Measurements from ENCODE around the gene SIGLEC1. TPM values are rescaled to one million over a fixed set of nuclear protein-coding genes. Genes with fewer than 3 reads are reported as not detected.

SIGLEC1 gene
- total RNA-seq, 1 donor from 2014 or later: not detected

DNA sequence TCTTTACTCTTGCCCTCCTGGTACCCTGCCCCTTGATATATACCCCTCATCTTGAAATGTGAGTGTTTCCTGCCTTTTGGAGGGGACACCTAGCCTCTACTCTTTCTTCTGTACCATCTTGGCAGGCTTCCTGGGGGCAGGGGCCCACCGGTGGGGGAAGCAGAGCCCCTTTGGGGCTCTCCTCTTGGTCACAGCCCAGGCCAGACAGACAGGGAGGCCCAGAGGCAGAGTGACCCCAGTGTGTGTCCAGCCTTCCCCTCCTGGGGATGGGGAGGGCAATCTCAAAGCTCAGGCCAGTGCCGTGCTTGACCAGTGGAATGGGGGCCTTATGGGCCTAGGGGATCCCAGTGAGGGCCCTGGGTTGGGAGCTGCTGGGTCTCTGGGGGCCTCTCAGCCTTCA lies 34.2 kb downstream of the SIGLEC1 start:
- Mint-ChIP-seq H3K4me3 (ENCODE audit: unreplicated experiment) (no peak overlapping the region), H3K9me3 (ENCODE audit: unreplicated experiment) (no peaks in the 10 kb centered on the region), H3K4me1 (ENCODE audit: low read depth, unreplicated experiment) (peaks cover 13% of the 10 kb centered on the region), H3K36me3 (ENCODE audit: low read depth, unreplicated experiment) (no peaks in the 10 kb centered on the region), H3K27me3 (ENCODE audit: low read depth, unreplicated experiment) (peaks cover 28% of the 10 kb centered on the region), H3K27ac (ENCODE audit: unreplicated experiment) (no peak overlapping the region)
- Histone ChIP-seq H3K27ac (ENCODE audit: low read depth, low read length) (no peak overlapping the region), H3K36me3 (ENCODE audit: insufficient read depth, low read length) (no peaks in the 10 kb centered on the region), H3K4me3 (ENCODE audit: insufficient read depth, low read depth, low read length) (no peak overlapping the region), H3K4me1 (ENCODE audit: insufficient read depth, low read length) (peaks cover 33% of the 10 kb centered on the region), H3K79me2 (ENCODE audit: insufficient read depth, low read length) (no peaks in the 10 kb centered on the region), H2AFZ (ENCODE audit: low read depth, low read length) (no peak overlapping the region), H3K4me2 (ENCODE audit: low read length) (no peak overlapping the region), H3K27me3 (ENCODE audit: insufficient read depth, low read length) (peaks cover 23% of the 10 kb centered on the region), H4K20me1 (ENCODE audit: insufficient read depth, low read length) (no peaks in the 10 kb centered on the region), H3K9ac (ENCODE audit: low read length) (no peak overlapping the region), H3K9me3 (ENCODE audit: insufficient read depth, low read depth, low read length) (no peaks in the 10 kb centered on the region)
- TF ChIP-seq EZH2 (IDR thresholded peaks at IDR 0.05; ENCODE audit: insufficient read depth, low read length): no peak
- TF ChIP-seq, protein P1, sequence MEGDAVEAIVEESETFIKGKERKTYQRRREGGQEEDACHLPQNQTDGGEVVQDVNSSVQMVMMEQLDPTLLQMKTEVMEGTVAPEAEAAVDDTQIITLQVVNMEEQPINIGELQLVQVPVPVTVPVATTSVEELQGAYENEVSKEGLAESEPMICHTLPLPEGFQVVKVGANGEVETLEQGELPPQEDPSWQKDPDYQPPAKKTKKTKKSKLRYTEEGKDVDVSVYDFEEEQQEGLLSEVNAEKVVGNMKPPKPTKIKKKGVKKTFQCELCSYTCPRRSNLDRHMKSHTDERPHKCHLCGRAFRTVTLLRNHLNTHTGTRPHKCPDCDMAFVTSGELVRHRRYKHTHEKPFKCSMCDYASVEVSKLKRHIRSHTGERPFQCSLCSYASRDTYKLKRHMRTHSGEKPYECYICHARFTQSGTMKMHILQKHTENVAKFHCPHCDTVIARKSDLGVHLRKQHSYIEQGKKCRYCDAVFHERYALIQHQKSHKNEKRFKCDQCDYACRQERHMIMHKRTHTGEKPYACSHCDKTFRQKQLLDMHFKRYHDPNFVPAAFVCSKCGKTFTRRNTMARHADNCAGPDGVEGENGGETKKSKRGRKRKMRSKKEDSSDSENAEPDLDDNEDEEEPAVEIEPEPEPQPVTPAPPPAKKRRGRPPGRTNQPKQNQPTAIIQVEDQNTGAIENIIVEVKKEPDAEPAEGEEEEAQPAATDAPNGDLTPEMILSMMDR (IDR thresholded peaks at IDR 0.05; ENCODE audit: insufficient read depth, low read depth, low read length): no peak
- no peak for FAIRE-seq
- DNase-seq (ENCODE audit: low read depth): no peak

DNA sequence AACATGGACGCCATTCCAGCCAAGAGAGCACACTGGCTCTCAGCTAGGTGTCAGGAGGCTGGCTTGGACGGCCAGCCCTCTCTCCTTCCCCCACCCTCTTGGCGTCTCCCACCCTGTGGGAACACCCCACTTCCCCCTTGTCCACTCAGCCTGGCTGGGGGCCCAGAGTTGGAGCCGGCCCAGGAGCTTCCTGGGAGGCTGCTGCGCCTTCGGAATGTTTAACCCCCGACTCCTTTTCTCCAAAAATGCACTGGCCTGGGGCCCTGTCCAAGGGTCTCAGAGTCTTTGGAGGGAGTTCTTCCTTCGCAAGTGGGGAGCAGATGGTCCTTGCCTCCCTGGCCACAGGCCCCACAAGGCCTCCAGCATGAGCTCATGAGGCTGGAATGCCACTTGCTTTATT lies 34.7 kb downstream of the SIGLEC1 start:
- DNase-seq (ENCODE audit: low read depth) (peak; percentile 28), FAIRE-seq (no peak)
- no peak overlapping the region for H3K4me3 ChIP-seq (ENCODE audit: insufficient read depth, low read depth, low read length)
- H4K20me1 ChIP-seq (ENCODE audit: insufficient read depth, low read length): no peaks in the 10 kb centered on the region
- no peak overlapping the region for H3K27ac ChIP-seq (ENCODE audit: low read depth, low read length)
- H3K27ac Mint-ChIP-seq (ENCODE audit: unreplicated experiment): no peak overlapping the region
- peaks cover 29% of the 10 kb centered on the region for H3K27me3 Mint-ChIP-seq (ENCODE audit: low read depth, unreplicated experiment)
- no peaks in the 10 kb centered on the region for H3K9me3 ChIP-seq (ENCODE audit: insufficient read depth, low read depth, low read length)
- peaks cover 13% of the 10 kb centered on the region for H3K4me1 Mint-ChIP-seq (ENCODE audit: low read depth, unreplicated experiment)
- H3K4me1 ChIP-seq (ENCODE audit: insufficient read depth, low read length): peaks cover 33% of the 10 kb centered on the region
- no peaks in the 10 kb centered on the region for H3K36me3 ChIP-seq (ENCODE audit: insufficient read depth, low read length)
- H3K4me3 Mint-ChIP-seq (ENCODE audit: unreplicated experiment): no peak overlapping the region
- no peak overlapping the region for H3K9ac ChIP-seq (ENCODE audit: low read length)
- H3K9me3 Mint-ChIP-seq (ENCODE audit: unreplicated experiment): no peaks in the 10 kb centered on the region
- TF ChIP-seq EZH2 (IDR thresholded peaks at IDR 0.05; ENCODE audit: insufficient read depth, low read length): no peak
- TF ChIP-seq, protein P1 (IDR thresholded peaks at IDR 0.05; ENCODE audit: insufficient read depth, low read depth, low read length): no peak
- peaks cover 27% of the 10 kb centered on the region for H3K27me3 ChIP-seq (ENCODE audit: insufficient read depth, low read length)
- no peak overlapping the region for H3K4me2 ChIP-seq (ENCODE audit: low read length)
- H3K79me2 ChIP-seq (ENCODE audit: insufficient read depth, low read length): no peaks in the 10 kb centered on the region
- no peak overlapping the region for H2AFZ ChIP-seq (ENCODE audit: low read depth, low read length)
- no peaks in the 10 kb centered on the region for H3K36me3 Mint-ChIP-seq (ENCODE audit: low read depth, unreplicated experiment)

DNA sequence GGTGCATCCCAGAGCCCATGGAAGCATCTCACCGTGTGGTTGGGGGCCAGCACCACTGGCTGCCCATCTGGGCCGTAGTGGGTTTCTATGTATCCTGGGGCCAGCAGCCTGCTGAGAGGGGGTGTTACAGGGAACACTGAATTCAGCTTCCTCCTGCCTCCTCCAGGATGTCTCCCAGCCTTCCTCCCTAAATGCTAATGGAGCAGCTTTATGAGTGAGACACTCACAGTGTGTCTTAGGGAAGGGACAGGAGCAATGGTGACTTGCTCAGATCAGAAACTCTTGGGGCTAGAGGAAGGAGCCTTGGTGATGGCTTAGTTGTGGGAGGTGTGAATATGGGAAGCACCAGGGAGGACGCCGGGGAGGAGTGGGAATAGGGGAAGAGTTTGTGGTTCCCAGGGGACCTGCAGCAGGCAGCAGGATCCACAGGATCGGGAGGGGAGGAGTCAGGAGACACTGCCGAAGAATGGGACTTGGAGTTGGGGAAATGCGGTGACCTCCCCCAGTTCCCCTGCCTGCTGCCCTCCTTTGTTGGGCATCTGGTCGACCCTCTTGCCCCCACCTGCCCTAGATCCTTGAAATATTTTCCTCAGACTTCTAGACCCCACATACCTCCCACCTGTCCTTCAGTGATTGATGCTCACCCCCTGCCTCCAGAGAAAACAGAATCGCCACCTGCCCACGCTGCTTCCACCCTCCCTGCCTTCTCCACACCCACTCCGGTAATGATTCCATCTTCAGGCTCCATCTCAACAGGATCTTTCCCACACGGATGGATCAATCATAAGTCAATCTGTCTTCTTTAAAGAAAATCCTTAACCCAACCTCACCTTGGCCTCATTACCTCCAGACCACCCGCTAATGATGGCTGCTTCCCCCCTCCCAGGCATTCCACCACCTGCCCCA lies 37.2 kb downstream of the SIGLEC1 start:
- Histone ChIP-seq H3K79me2 (ENCODE audit: insufficient read depth, low read length) (no peaks in the 10 kb centered on the region), H2AFZ (ENCODE audit: low read depth, low read length) (no peak overlapping the region), H3K36me3 (ENCODE audit: insufficient read depth, low read length) (no peaks in the 10 kb centered on the region), H4K20me1 (ENCODE audit: insufficient read depth, low read length) (no peaks in the 10 kb centered on the region), H3K9me3 (ENCODE audit: insufficient read depth, low read depth, low read length) (no peaks in the 10 kb centered on the region), H3K9ac (ENCODE audit: low read length) (no peak overlapping the region), H3K4me3 (ENCODE audit: insufficient read depth, low read depth, low read length) (no peak overlapping the region), H3K27ac (ENCODE audit: low read depth, low read length) (no peak overlapping the region), H3K4me1 (ENCODE audit: insufficient read depth, low read length) (peaks cover 20% of the 10 kb centered on the region), H3K27me3 (ENCODE audit: insufficient read depth, low read length) (peaks cover 27% of the 10 kb centered on the region), H3K4me2 (ENCODE audit: low read length) (no peak overlapping the region)
- no peak for FAIRE-seq
- no peak for TF ChIP-seq EZH2 (IDR thresholded peaks at IDR 0.05; ENCODE audit: insufficient read depth, low read length)
- TF ChIP-seq, protein P1 (IDR thresholded peaks at IDR 0.05; ENCODE audit: insufficient read depth, low read depth, low read length): no peak
- Mint-ChIP-seq H3K27me3 (ENCODE audit: low read depth, unreplicated experiment) (peaks cover 28% of the 10 kb centered on the region), H3K36me3 (ENCODE audit: low read depth, unreplicated experiment) (no peaks in the 10 kb centered on the region), H3K27ac (ENCODE audit: unreplicated experiment) (no peak overlapping the region), H3K4me1 (ENCODE audit: low read depth, unreplicated experiment) (peaks cover 10% of the 10 kb centered on the region), H3K4me3 (ENCODE audit: unreplicated experiment) (no peak overlapping the region), H3K9me3 (ENCODE audit: unreplicated experiment) (no peaks in the 10 kb centered on the region)
- DNase-seq (ENCODE audit: low read depth): no peak

All from astrocyte (in vitro differentiated cells and primary cell).